Measurements from ENCODE around the gene GTSE1. TPM values are rescaled to one million over a fixed set of nuclear protein-coding genes. Genes with fewer than 3 reads are reported as not detected.

The GTSE1 gene
- total RNA-seq, 1 experiment from 2014 or later: 88.1 TPM

GRCh38 chr22:46371623-46372226 lies 75.1 kb downstream of the GTSE1 start:
- Histone ChIP-seq H3K36me3 (ENCODE audit: insufficient read depth, low read length, poor library complexity, severe bottlenecking) (no peaks in the 10 kb centered on the region), H3K27me3 (replicated peaks; ENCODE audit: insufficient read depth, low read depth, low read length, poor library complexity) (no peaks in the 10 kb centered on the region), H3K9me3 (ENCODE audit: low read depth, low read length, poor library complexity, severe bottlenecking) (no peaks in the 10 kb centered on the region), H3K4me3 (ENCODE audit: low read depth, low read length, poor library complexity, severe bottlenecking) (no peak overlapping the region), H3K4me1 (ENCODE audit: insufficient read depth, low read length, poor library complexity, severe bottlenecking) (no peaks in the 10 kb centered on the region), H3K27ac (ENCODE audit: low read depth, low read length, poor library complexity, severe bottlenecking) (no peak overlapping the region)
- TF ChIP-seq EZH2 (IDR thresholded peaks at IDR 0.05; ENCODE audit: borderline replicate concordance, low read depth, low read length, poor library complexity, severe bottlenecking): no peak
- TF ChIP-seq, protein P1, sequence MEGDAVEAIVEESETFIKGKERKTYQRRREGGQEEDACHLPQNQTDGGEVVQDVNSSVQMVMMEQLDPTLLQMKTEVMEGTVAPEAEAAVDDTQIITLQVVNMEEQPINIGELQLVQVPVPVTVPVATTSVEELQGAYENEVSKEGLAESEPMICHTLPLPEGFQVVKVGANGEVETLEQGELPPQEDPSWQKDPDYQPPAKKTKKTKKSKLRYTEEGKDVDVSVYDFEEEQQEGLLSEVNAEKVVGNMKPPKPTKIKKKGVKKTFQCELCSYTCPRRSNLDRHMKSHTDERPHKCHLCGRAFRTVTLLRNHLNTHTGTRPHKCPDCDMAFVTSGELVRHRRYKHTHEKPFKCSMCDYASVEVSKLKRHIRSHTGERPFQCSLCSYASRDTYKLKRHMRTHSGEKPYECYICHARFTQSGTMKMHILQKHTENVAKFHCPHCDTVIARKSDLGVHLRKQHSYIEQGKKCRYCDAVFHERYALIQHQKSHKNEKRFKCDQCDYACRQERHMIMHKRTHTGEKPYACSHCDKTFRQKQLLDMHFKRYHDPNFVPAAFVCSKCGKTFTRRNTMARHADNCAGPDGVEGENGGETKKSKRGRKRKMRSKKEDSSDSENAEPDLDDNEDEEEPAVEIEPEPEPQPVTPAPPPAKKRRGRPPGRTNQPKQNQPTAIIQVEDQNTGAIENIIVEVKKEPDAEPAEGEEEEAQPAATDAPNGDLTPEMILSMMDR (conservative IDR thresholded peaks at IDR 0.05; ENCODE audit: low read depth, low read length): no peak
- ChIA-PET POLR2A (ENCODE audit: low non-redundant PET) (no interaction called here), CTCF (no interaction called here)
- BruUV-seq (replicated peaks): no TSS peak
- intact Hi-C loops (cut with micrococcal nuclease; ENCODE audit: unreplicated experiment): no loop called here
- no peak for DNase-seq (ENCODE audit: low spot score)

- BruUV-seq (replicated peaks): no TSS peak
- Histone ChIP-seq H3K9me3 (ENCODE audit: low read depth, low read length, poor library complexity, severe bottlenecking) (no peaks in the 10 kb centered on the region), H3K36me3 (ENCODE audit: insufficient read depth, low read length, poor library complexity, severe bottlenecking) (no peaks in the 10 kb centered on the region), H3K27me3 (replicated peaks; ENCODE audit: insufficient read depth, low read depth, low read length, poor library complexity) (no peaks in the 10 kb centered on the region), H3K27ac (ENCODE audit: low read depth, low read length, poor library complexity, severe bottlenecking) (no peak overlapping the region), H3K4me1 (ENCODE audit: insufficient read depth, low read length, poor library complexity, severe bottlenecking) (no peaks in the 10 kb centered on the region), H3K4me3 (ENCODE audit: low read depth, low read length, poor library complexity, severe bottlenecking) (no peak overlapping the region)
- TF ChIP-seq, protein P1 (conservative IDR thresholded peaks at IDR 0.05; ENCODE audit: low read depth, low read length): no peak
- TF ChIP-seq EZH2 (IDR thresholded peaks at IDR 0.05; ENCODE audit: borderline replicate concordance, low read depth, low read length, poor library complexity, severe bottlenecking): no peak
- intact Hi-C loops (cut with micrococcal nuclease; ENCODE audit: unreplicated experiment): no loop called here
- ChIA-PET POLR2A (ENCODE audit: low non-redundant PET) (no interaction called here), CTCF (no interaction called here)
- no peak for DNase-seq (ENCODE audit: low spot score)
Observed at GRCh38 chr22:46372686-46373085, 76.0 kb downstream of the GTSE1 start.

DNA sequence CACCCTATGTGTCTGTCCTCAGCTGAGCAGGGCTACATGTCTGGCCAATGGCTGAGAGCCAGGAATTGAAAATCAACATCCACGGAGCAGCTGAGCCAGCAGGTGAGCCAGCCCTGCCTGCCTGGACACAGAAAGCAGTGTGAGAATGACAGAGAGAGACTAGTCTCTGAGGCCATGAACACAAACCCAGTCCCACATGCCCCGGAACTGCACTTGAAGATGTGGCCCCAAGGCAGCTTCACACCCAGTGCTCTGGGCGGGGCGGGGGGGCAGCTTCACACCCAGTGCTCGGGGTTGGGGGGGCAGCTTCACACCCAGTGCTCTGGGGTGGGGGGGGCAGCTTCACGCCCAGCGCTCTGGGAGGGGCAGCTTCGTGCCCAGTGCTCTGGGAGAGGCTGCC lies 76.5 kb downstream of the GTSE1 start:
- no peaks in the 10 kb centered on the region for H3K36me3 ChIP-seq (ENCODE audit: insufficient read depth, low read length, poor library complexity, severe bottlenecking)
- ChIA-PET POLR2A (ENCODE audit: low non-redundant PET) (no interaction called here), CTCF (no interaction called here)
- no peaks in the 10 kb centered on the region for H3K27me3 ChIP-seq (replicated peaks; ENCODE audit: insufficient read depth, low read depth, low read length, poor library complexity)
- no peak overlapping the region for H3K4me3 ChIP-seq (ENCODE audit: low read depth, low read length, poor library complexity, severe bottlenecking)
- no TSS peak for BruUV-seq (replicated peaks)
- no peaks in the 10 kb centered on the region for H3K4me1 ChIP-seq (ENCODE audit: insufficient read depth, low read length, poor library complexity, severe bottlenecking)
- DNase-seq (ENCODE audit: low spot score): no peak
- intact Hi-C loops (cut with micrococcal nuclease; ENCODE audit: unreplicated experiment): no loop called here
- H3K27ac ChIP-seq (ENCODE audit: low read depth, low read length, poor library complexity, severe bottlenecking): no peak overlapping the region
- H3K9me3 ChIP-seq (ENCODE audit: low read depth, low read length, poor library complexity, severe bottlenecking): no peaks in the 10 kb centered on the region
- TF ChIP-seq EZH2 (IDR thresholded peaks at IDR 0.05; ENCODE audit: borderline replicate concordance, low read depth, low read length, poor library complexity, severe bottlenecking): no peak
- TF ChIP-seq, protein P1 (conservative IDR thresholded peaks at IDR 0.05; ENCODE audit: low read depth, low read length): no peak

Data from A673 (cell line).